ENCODE data around the gene SAMD8. TPM values are rescaled to one million over a fixed set of nuclear protein-coding genes. Genes with fewer than 3 reads are reported as not detected.
A peak's percentile ranks its signal among the peaks of the same experiment; 100 is the strongest.

The SAMD8 gene
- total RNA-seq, 1 donor from 2014 or later = 21.7 TPM

GRCh38 chr10:75145590-75145989, 34.1 kb downstream of the SAMD8 start:
- Histone ChIP-seq H3K27me3 (ENCODE audit: low read depth) (no peaks in the 10 kb centered on the region), H3K4me1 (peaks cover 20% of the 10 kb centered on the region), H3K4me3 (no peak overlapping the region), H3K27ac (no peak overlapping the region), H3K9me3 (no peaks in the 10 kb centered on the region), H3K36me3 (peaks cover 3% of the 10 kb centered on the region)
- TF ChIP-seq CTCF (IDR thresholded peaks at IDR 0.05) = no peak
- DNase-seq (no peak), ATAC-seq (no peak)
- intact Hi-C loops (cut with DNase I) = no loop called here

GRCh38 chr10:75146780-75147179, 35.3 kb downstream of the SAMD8 start:
- Histone ChIP-seq H3K27me3 (ENCODE audit: low read depth) (no peaks in the 10 kb centered on the region), H3K4me3 (no peak overlapping the region), H3K36me3 (peaks cover 15% of the 10 kb centered on the region), H3K4me1 (peaks cover 20% of the 10 kb centered on the region), H3K27ac (no peak overlapping the region), H3K9me3 (no peaks in the 10 kb centered on the region)
- no peak for TF ChIP-seq CTCF (IDR thresholded peaks at IDR 0.05)
- no peak for ATAC-seq
- intact Hi-C loops (cut with DNase I) = no loop called here
- no peak for DNase-seq

DNA sequence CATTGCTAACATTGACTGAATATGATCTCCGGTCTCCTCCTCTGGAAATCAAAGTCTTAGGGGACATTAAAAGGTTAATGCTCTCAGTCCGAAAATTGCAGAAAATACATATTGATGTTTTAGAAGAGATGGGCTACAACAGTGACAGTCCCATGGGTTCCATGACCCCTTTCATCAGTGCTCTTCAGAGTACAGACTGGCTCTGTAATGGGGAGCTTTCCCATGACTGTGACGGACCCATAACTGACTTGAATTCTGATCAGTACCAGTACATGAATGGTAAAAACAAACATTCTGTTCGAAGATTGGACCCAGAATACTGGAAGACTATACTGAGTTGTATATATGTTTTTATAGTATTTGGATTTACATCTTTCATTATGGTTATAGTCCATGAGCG, 39.2 kb downstream of the SAMD8 start:
- TF ChIP-seq CTCF (IDR thresholded peaks at IDR 0.05) = no peak
- no peak overlapping the region for H3K4me3 ChIP-seq
- H3K36me3 ChIP-seq = peaks cover 30% of the 10 kb centered on the region
- intact Hi-C loops (cut with DNase I) = no loop called here
- DNase-seq = no peak
- no peaks in the 10 kb centered on the region for H3K4me1 ChIP-seq
- no peak overlapping the region for H3K27ac ChIP-seq
- H3K9me3 ChIP-seq = no peaks in the 10 kb centered on the region
- ATAC-seq = no peak
- no peaks in the 10 kb centered on the region for H3K27me3 ChIP-seq (ENCODE audit: low read depth)

DNA sequence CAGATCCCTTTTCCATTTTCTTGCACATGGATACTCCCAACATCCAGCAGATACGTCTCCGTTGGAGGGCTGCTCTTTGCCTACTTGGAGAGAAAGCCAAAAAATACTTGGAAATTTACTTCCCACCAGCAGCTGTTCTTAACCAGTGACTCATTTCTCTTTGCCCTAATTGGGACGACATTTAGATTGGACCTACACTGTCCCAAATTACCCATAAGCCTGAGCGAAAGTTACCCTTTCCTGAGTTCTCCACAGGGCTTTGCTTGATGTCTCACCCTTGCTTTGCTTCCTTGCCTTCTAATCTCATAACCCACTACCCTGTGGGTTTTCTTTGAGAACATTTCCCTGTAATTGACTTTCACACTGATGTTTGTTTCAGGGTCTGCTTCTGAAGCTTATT, 48.1 kb downstream of the SAMD8 start:
- no peak for DNase-seq
- ATAC-seq = no peak
- no peaks in the 10 kb centered on the region for H3K4me1 ChIP-seq
- no peak overlapping the region for H3K27ac ChIP-seq
- no peaks in the 10 kb centered on the region for H3K27me3 ChIP-seq (ENCODE audit: low read depth)
- no peak for TF ChIP-seq CTCF (IDR thresholded peaks at IDR 0.05)
- intact Hi-C loops (cut with DNase I) = no loop called here
- no peaks in the 10 kb centered on the region for H3K9me3 ChIP-seq
- H3K4me3 ChIP-seq = no peak overlapping the region
- peaks cover 5% of the 10 kb centered on the region for H3K36me3 ChIP-seq

GRCh38 chr10:75165684-75166622, 54.5 kb downstream of the SAMD8 start:
- Histone ChIP-seq H3K4me3 (no peak overlapping the region), H3K27me3 (ENCODE audit: low read depth) (no peaks in the 10 kb centered on the region), H3K27ac (no peak overlapping the region), H3K4me1 (peaks cover 16% of the 10 kb centered on the region), H3K36me3 (peaks cover 41% of the 10 kb centered on the region), H3K9me3 (no peaks in the 10 kb centered on the region)
- peak; percentile 54 to 66 for ATAC-seq
- no peak for TF ChIP-seq CTCF (IDR thresholded peaks at IDR 0.05)
- DNase-seq = no peak
- intact Hi-C loops (cut with DNase I) = no loop called here

All from lower lobe of right lung (tissue), 2 donors.